Liver (tissue), 3 donors: Measurements from ENCODE around the gene DEGS1.

Source experiments
- CTCF ChIP-seq: fragments of 150-350 bp; IDR thresholded peaks from 2 replicates; pipeline ENCODE4 v1.5.1; 2017; ENCODE audit warnings: improper control_type of control experiment, low read depth, low read length; ENCODE audit not compliant: missing input control
- FOXA1 ChIP-seq: IDR thresholded peaks from 2 replicates; pipeline ENCODE4 v1.6.1; 2016; ENCODE audit warnings: antibody characterized with exemption
- GABPA ChIP-seq, 2 donors: IDR thresholded peaks in 1 of 2; conservative IDR thresholded peaks in 1 of 2; 2 replicates each; pipeline ENCODE4 v1.6.1; 2016; ENCODE audit warnings: antibody characterized with exemption in 2 of 2, mild to moderate bottlenecking in 1 of 2, moderate library complexity in 1 of 2
- RAD21 ChIP-seq, 2 donors: IDR thresholded peaks; 2 replicates each; pipeline ENCODE4 v1.6.1; 2016; ENCODE audit warnings: antibody characterized with exemption in 2 of 2, mild to moderate bottlenecking in 2 of 2
- SP1 ChIP-seq: IDR thresholded peaks from 2 replicates; pipeline ENCODE4 v1.6.1; 2018; ENCODE audit warnings: antibody characterized with exemption, mild to moderate bottlenecking
- TAF1 ChIP-seq: conservative IDR thresholded peaks from 2 replicates; pipeline ENCODE4 v1.6.1; 2016; ENCODE audit warnings: antibody characterized with exemption, mild to moderate bottlenecking
- donor health status: healthy.
- donor health status: healthy.

- TF ChIP-seq CTCF (no peak), RAD21 (IDR thresholded peaks at IDR 0.05) (no peak), GABPA (IDR thresholded peaks at IDR 0.05 in 1 of 2, conservative IDR thresholded peaks at IDR 0.05 in 1 of 2) (no peak), SP1 (no peak), FOXA1 (no peak), TAF1 (no peak)
Observed at GRCh38 chr1:224226849-224227502, 43.9 kb downstream of the DEGS1 start.
